ENCODE measurements around the gene TMEM271. TPM values are rescaled to one million over a fixed set of nuclear protein-coding genes. Genes with fewer than 3 reads are reported as not detected.

TMEM271 gene
- total RNA-seq, 2 donors from 2014 or later: not detected

- 64 to 75% methylated on average over 2 to 5 of the region's 5 CpGs for WGBS, 2 experiments (ENCODE audit: insufficient coverage in 1 of 2, insufficient read length in 1 of 2)
- peaks cover 52% of the 10 kb centered on the region for H3K27me3 Mint-ChIP-seq (ENCODE audit: insufficient read depth)
Observed at GRCh38 chr4:568962-569361, 7.1 kb downstream of the TMEM271 start.

GRCh38 chr4:568351-568652, 7.8 kb downstream of the TMEM271 start:
- Histone ChIP-seq H3K36me3 (ENCODE audit: control insufficient read depth, insufficient read depth, low read length) (no peaks in the 10 kb centered on the region), H3K4me1 (ENCODE audit: control insufficient read depth, insufficient read depth, low read length) (no peaks in the 10 kb centered on the region), H3K9me3 (ENCODE audit: control insufficient read depth, low read length) (no peaks in the 10 kb centered on the region), H3K27ac (ENCODE audit: low read depth, low read length) (no peak overlapping the region), H3K4me3 (ENCODE audit: low read length) (no peak overlapping the region), H3K9ac (ENCODE audit: extremely low read depth, low read length, poor library complexity, severe bottlenecking) (no peak overlapping the region), H3K27me3 (ENCODE audit: control insufficient read depth, insufficient read depth, low read length, poor library complexity, severe bottlenecking) (peaks cover 44% of the 10 kb centered on the region)
- Mint-ChIP-seq H3K27ac (no peak overlapping the region), H3K4me3 (no peak overlapping the region), H3K9me3 (peaks cover 29% of the 10 kb centered on the region), H3K27me3 (ENCODE audit: insufficient read depth) (peaks cover 45% of the 10 kb centered on the region), H3K4me1 (no peaks in the 10 kb centered on the region), H3K36me3 (ENCODE audit: low read depth) (no peaks in the 10 kb centered on the region)
- no peak for DNase-seq
- 64 to 100% methylated on average over 1 to 2 of the region's 2 CpGs for WGBS, 2 experiments (ENCODE audit: insufficient coverage in 1 of 2, insufficient read length in 1 of 2)
- no peak for TF ChIP-seq CTCF (conservative IDR thresholded peaks at IDR 0.05)

More at GRCh38 chr4:568962-569361, 7.1 kb downstream of the TMEM271 start:
- Mint-ChIP-seq H3K4me1 (no peaks in the 10 kb centered on the region), H3K9me3 (peaks cover 23% of the 10 kb centered on the region), H3K27ac (no peak overlapping the region), H3K36me3 (ENCODE audit: low read depth) (no peaks in the 10 kb centered on the region), H3K4me3 (no peak overlapping the region)
- H3K27me3 ChIP-seq (ENCODE audit: control insufficient read depth, insufficient read depth, low read length, poor library complexity, severe bottlenecking): peaks cover 50% of the 10 kb centered on the region
- H3K4me3 ChIP-seq (ENCODE audit: low read length): no peak overlapping the region
- DNase-seq: no peak
- H3K36me3 ChIP-seq (ENCODE audit: control insufficient read depth, insufficient read depth, low read length): no peaks in the 10 kb centered on the region
- H3K4me1 ChIP-seq (ENCODE audit: control insufficient read depth, insufficient read depth, low read length): no peaks in the 10 kb centered on the region
- no peak for TF ChIP-seq CTCF (conservative IDR thresholded peaks at IDR 0.05)
- H3K9ac ChIP-seq (ENCODE audit: extremely low read depth, low read length, poor library complexity, severe bottlenecking): no peak overlapping the region
- no peak overlapping the region for H3K27ac ChIP-seq (ENCODE audit: low read depth, low read length)
- H3K9me3 ChIP-seq (ENCODE audit: control insufficient read depth, low read length): no peaks in the 10 kb centered on the region

- 73 to 81% methylated on average over 10 of the region's 10 CpGs for WGBS, 2 experiments (ENCODE audit: insufficient coverage in 1 of 2, insufficient read length in 1 of 2)
- peaks cover 35% of the 10 kb centered on the region for H3K9me3 Mint-ChIP-seq
- DNase-seq: no peak
- H3K4me1 Mint-ChIP-seq: no peaks in the 10 kb centered on the region
- no peak for TF ChIP-seq CTCF (conservative IDR thresholded peaks at IDR 0.05)
- no peaks in the 10 kb centered on the region for H3K4me1 ChIP-seq (ENCODE audit: control insufficient read depth, insufficient read depth, low read length)
- H3K9ac ChIP-seq (ENCODE audit: extremely low read depth, low read length, poor library complexity, severe bottlenecking): no peak overlapping the region
- H3K4me3 Mint-ChIP-seq: no peak overlapping the region
- H3K36me3 ChIP-seq (ENCODE audit: control insufficient read depth, insufficient read depth, low read length): no peaks in the 10 kb centered on the region
- H3K27me3 Mint-ChIP-seq (ENCODE audit: insufficient read depth): peaks cover 39% of the 10 kb centered on the region
- no peak overlapping the region for H3K27ac ChIP-seq (ENCODE audit: low read depth, low read length)
- H3K36me3 Mint-ChIP-seq (ENCODE audit: low read depth): no peaks in the 10 kb centered on the region
- H3K4me3 ChIP-seq (ENCODE audit: low read length): no peak overlapping the region
- H3K27ac Mint-ChIP-seq: no peak overlapping the region
- H3K9me3 ChIP-seq (ENCODE audit: control insufficient read depth, low read length): no peaks in the 10 kb centered on the region
- peaks cover 38% of the 10 kb centered on the region for H3K27me3 ChIP-seq (ENCODE audit: control insufficient read depth, insufficient read depth, low read length, poor library complexity, severe bottlenecking)
Observed at GRCh38 chr4:567457-568350, 8.4 kb downstream of the TMEM271 start.
